Bronchial epithelial cell (primary cell): ENCODE measurements around the gene STYX. TPM values are rescaled to one million over a fixed set of nuclear protein-coding genes. Genes with fewer than 3 reads are reported as not detected.

Experiments
- DNase-seq: peaks from one replicate; pipeline ENCODE4 v3.0.0-alpha.2; 2010; ENCODE audit warnings: low read depth
- FAIRE-seq: peaks from 2 replicates; lab custom pipeline; 2011; peaks lifted over from hg19 to GRCh38; lab: Jason Lieb, UNC
- H3K27me3 ChIP-seq: 2 replicates; pipeline ENCODE4 v1.5.1; 2011; ENCODE audit warnings: low read length; ENCODE audit not compliant: control insufficient read depth, insufficient read depth
- H3K36me3 ChIP-seq: 2 replicates; pipeline ENCODE4 v1.5.1; 2011; ENCODE audit warnings: low read length; ENCODE audit not compliant: control insufficient read depth, insufficient read depth
- H3K4me3 ChIP-seq: 2 replicates; pipeline ENCODE4 v1.5.1; 2011; ENCODE audit warnings: mild to moderate bottlenecking, low read depth, low read length, control low read depth
- CTCF ChIP-seq: IDR thresholded peaks from 2 replicates; pipeline ENCODE4 v1.5.1; 2011; ENCODE audit warnings: mild to moderate bottlenecking, moderate library complexity, low read length, control low read depth, inconsistent platforms; ENCODE audit not compliant: insufficient read depth, severe bottlenecking
- total RNA-seq: library from RNA; depleted of rRNA; stranded (reverse); fragments of >200 nt; gene quantifications from 2 replicates; pipeline ENCODE4 v1.2.1, GENCODE V29; 2014

STYX gene
- total RNA-seq, 1 donor from 2014 or later, result 12.6 TPM

GRCh38 chr14:52730709-52731111 is 744 bp downstream of the STYX start:
- DNase-seq (peak; percentile 27), FAIRE-seq (no peak)
- Histone ChIP-seq H3K36me3 (no peaks in the 10 kb centered on the region), H3K4me3 (peak overlapping the region; percentile 100), H3K27me3 (no peaks in the 10 kb centered on the region)
- no peak for TF ChIP-seq CTCF

GRCh38 chr14:52733824-52734223 is 3.9 kb downstream of the STYX start:
- FAIRE-seq, result no peak
- DNase-seq, result no peak
- Histone ChIP-seq H3K4me3 (no peak overlapping the region), H3K36me3 (no peaks in the 10 kb centered on the region), H3K27me3 (no peaks in the 10 kb centered on the region)
- TF ChIP-seq CTCF, result no peak

GRCh38 chr14:52735921-52736489 is 6.0 kb downstream of the STYX start:
- no peaks in the 10 kb centered on the region for H3K36me3 ChIP-seq
- no peak for DNase-seq
- no peaks in the 10 kb centered on the region for H3K27me3 ChIP-seq
- TF ChIP-seq CTCF, result no peak
- no peak for FAIRE-seq
- H3K4me3 ChIP-seq, result no peak overlapping the region

GRCh38 chr14:52738409-52738808 is 8.4 kb downstream of the STYX start:
- DNase-seq (no peak), FAIRE-seq (no peak)
- TF ChIP-seq CTCF, result no peak
- Histone ChIP-seq H3K4me3 (no peak overlapping the region), H3K27me3 (no peaks in the 10 kb centered on the region), H3K36me3 (no peaks in the 10 kb centered on the region)

- Histone ChIP-seq H3K36me3 (no peaks in the 10 kb centered on the region), H3K27me3 (no peaks in the 10 kb centered on the region), H3K4me3 (no peak overlapping the region)
- no peak for TF ChIP-seq CTCF
- DNase-seq (no peak), FAIRE-seq (no peak)
Observed at GRCh38 chr14:52740751-52741150, 10.8 kb downstream of the STYX start.

- Histone ChIP-seq H3K4me3 (no peak overlapping the region), H3K27me3 (no peaks in the 10 kb centered on the region), H3K36me3 (no peaks in the 10 kb centered on the region)
- TF ChIP-seq CTCF, result no peak
- FAIRE-seq (no peak), DNase-seq (no peak)
Observed at GRCh38 chr14:52741865-52742264, 11.9 kb downstream of the STYX start.
